ENCODE results near the gene KRTAP10-6. TPM values are rescaled to one million over a fixed set of nuclear protein-coding genes. Genes with fewer than 3 reads are reported as not detected.

KRTAP10-6 gene
- total RNA-seq, 1 experiment from 2014 or later: not detected

- DNase-seq (ENCODE audit: low read depth, low spot score): no peak
- TF ChIP-seq CTCF (IDR thresholded peaks at IDR 0.05 in 2 of 3, conservative IDR thresholded peaks at IDR 0.05 in 1 of 3; ENCODE audit: borderline replicate concordance in 1 of 3, insufficient read depth in 1 of 3, low read depth in 2 of 3, low read length in 2 of 3) (no peak), CEBPB (IDR thresholded peaks at IDR 0.05; ENCODE audit: low read depth) (no peak), SP1 (IDR thresholded peaks at IDR 0.05; ENCODE audit: low read depth) (no peak), ATF3 (IDR thresholded peaks at IDR 0.05) (no peak), POLR2A (IDR thresholded peaks at IDR 0.05; ENCODE audit: borderline replicate concordance, extremely low read depth, insufficient read depth, insufficient read length) (no peak), MAX (IDR thresholded peaks at IDR 0.05) (no peak), FOSL1 (IDR thresholded peaks at IDR 0.05; ENCODE audit: low read depth) (no peak), JUND (IDR thresholded peaks at IDR 0.05) (no peak), CBX3 (IDR thresholded peaks at IDR 0.05; ENCODE audit: low read depth) (no peak)
- no peaks in the 10 kb centered on the region for H3K79me2 ChIP-seq (ENCODE audit: insufficient read depth, low read length)
- H3K27me3 ChIP-seq (ENCODE audit: insufficient read depth, low read length): peaks cover 11% of the 10 kb centered on the region; the same call in 1 of the 2 replicates
- no peak for ATAC-seq
- RAD21 ChIA-PET (ENCODE audit: low non-redundant PET in 1 of 2, low total read pairs in 2 of 2, uncharacterized antibody in 2 of 2, unreplicated experiment in 2 of 2): no interaction called here
- no peak overlapping the region for H3K4me3 ChIP-seq (replicated peaks in 1 of 2; ENCODE audit: low read depth in 1 of 2, low read length in 2 of 2)
- no peak overlapping the region for H3K27ac ChIP-seq (ENCODE audit: low read depth, low read length)
- H3K9me3 ChIP-seq (ENCODE audit: control insufficient read depth in 1 of 2, insufficient read depth in 1 of 2, low read depth in 1 of 2, low read length in 2 of 2): no peaks in the 10 kb centered on the region
- H4K20me1 ChIP-seq (ENCODE audit: insufficient read depth): no peaks in the 10 kb centered on the region
- no peak overlapping the region for H2AFZ ChIP-seq (ENCODE audit: low read depth, low read length, poor library complexity, severe bottlenecking)
- no peak overlapping the region for H3K4me2 ChIP-seq (ENCODE audit: low read length)
- no peak overlapping the region for H3K9ac ChIP-seq (ENCODE audit: low read length)
- CTCF ChIA-PET: no interaction called here
- POLR2A ChIA-PET: no interaction called here
- intact Hi-C loops (cut with micrococcal nuclease): no loop called here
- no peaks in the 10 kb centered on the region for H3K4me1 ChIP-seq (ENCODE audit: control insufficient read depth in 1 of 2, insufficient read depth in 2 of 2, low read length in 2 of 2)
- H3K9me2 ChIP-seq (ENCODE audit: insufficient read depth): no peaks in the 10 kb centered on the region
- no peaks in the 10 kb centered on the region for H3K36me3 ChIP-seq (ENCODE audit: control insufficient read depth in 1 of 2, insufficient read depth in 2 of 2, low read length in 2 of 2)
- no TSS peak for BruUV-seq (replicated peaks)
Measured at GRCh38 chr21:44603911-44604310, 11.6 kb upstream of the KRTAP10-6 start.

Measured in HCT116 (cell line).